HCT116 (cell line): ENCODE data around the gene TWNK. TPM values are rescaled to one million over a fixed set of nuclear protein-coding genes. Genes with fewer than 3 reads are reported as not detected.

ENCODE experiments used
- ATAC-seq: fragments of 200-7000 bp; cut with Tn5 transposase; 2 replicates; pipeline ENCODE4 v1.9.1; 2020; ENCODE audit warnings: mild to moderate bottlenecking, moderate library complexity
- BruUV-seq: library from RNA; stranded (reverse); fragments of 400-500 nt; replicated peaks from 2 replicates; lab custom pipeline; 2021; lab: Mats Ljungman, UMichigan
- CTCF ChIA-PET: fragments of 300-600 bp; sonication (Branson Sonifier 250); formaldehyde crosslinking; loops from one replicate; lab custom pipeline; 2021; ENCODE audit warnings: antibody characterized with exemption; lab: Charles Lee
- POLR2A ChIA-PET: fragments of 300-600, 350-600 bp; sonication (Branson Sonifier 250); formaldehyde crosslinking; loops from one replicate; lab custom pipeline; 2021; ENCODE audit warnings: antibody characterized with exemption; lab: Charles Lee
- RAD21 ChIA-PET, 2 experiments: fragments of 300-600 bp; sonication (Branson Sonifier 250); formaldehyde crosslinking; loops; one replicate each; lab custom pipeline; 2023; ENCODE audit warnings: low total read pairs in 2 of 2; ENCODE audit not compliant: uncharacterized antibody in 2 of 2, unreplicated experiment in 2 of 2, low non-redundant PET in 1 of 2; lab: Charles Lee
- DNase-seq: peaks from one replicate; pipeline ENCODE4 v3.0.0-alpha.2; 2010; ENCODE audit warnings: low read depth, low spot score
- H2AFZ ChIP-seq: fragments of 200-600 bp; shearing (Covaris generic), sonication (generic); 2 replicates; pipeline ENCODE4 v1.6.1; 2017; ENCODE audit warnings: low read depth, mixed run types, mixed read lengths, antibody characterized with exemption, low read length; ENCODE audit not compliant: poor library complexity, severe bottlenecking
- H3K27ac ChIP-seq: 2 replicates; pipeline ENCODE4 v1.5.1; 2012; ENCODE audit warnings: low read depth, low read length
- H3K27me3 ChIP-seq: fragments of 200-600 bp; sonication (generic); 2 replicates; pipeline ENCODE4 v1.6.1; 2016; ENCODE audit warnings: mixed run types, low read length, mixed read lengths; ENCODE audit not compliant: insufficient read depth
- H3K36me3 ChIP-seq, 2 experiments: fragments of 200-500 bp in 1 of 2; fragments of 200-600 bp in 1 of 2; sonication (Bioruptor generic) in 1 of 2; sonication (generic) in 1 of 2; 2 replicates each; pipeline versions ENCODE4 v1.5.1 to v1.6.1; 2014 to 2016; ENCODE audit warnings: low read length in 2 of 2, inconsistent platforms in 1 of 2, mixed read lengths in 1 of 2, mixed run types in 1 of 2; ENCODE audit not compliant: insufficient read depth in 2 of 2, control insufficient read depth in 1 of 2
- H3K4me1 ChIP-seq, 2 experiments: fragments of 200-600 bp in 1 of 2; sonication (generic) in 1 of 2; 2 replicates each; pipeline versions ENCODE4 v1.5.1 to v1.6.1; 2012 to 2017; ENCODE audit warnings: low read length in 2 of 2, inconsistent platforms in 1 of 2, mild to moderate bottlenecking in 1 of 2, mixed read lengths in 1 of 2, mixed run types in 1 of 2, moderate library complexity in 1 of 2; ENCODE audit not compliant: insufficient read depth in 2 of 2, control insufficient read depth in 1 of 2
- H3K4me2 ChIP-seq: fragments of 200-600 bp; sonication (generic); 2 replicates; pipeline ENCODE4 v1.6.1; 2017; ENCODE audit warnings: mixed run types, low read length, mixed read lengths
- H3K4me3 ChIP-seq, 2 experiments: fragments of 200-600 bp in 1 of 2; sonication (generic) in 1 of 2; replicated peaks in 1 of 2; 2 replicates each; pipeline ENCODE4 v1.5.1; 2011 to 2016; ENCODE audit warnings: low read length in 2 of 2, control low read depth in 1 of 2, low read depth in 1 of 2, mild to moderate bottlenecking in 1 of 2, mixed read lengths in 1 of 2, mixed run types in 1 of 2
- H3K79me2 ChIP-seq: fragments of 200-600 bp; sonication (generic); 2 replicates; pipeline ENCODE4 v1.6.1; 2017; ENCODE audit warnings: mild to moderate bottlenecking, mixed run types, low read length, moderate library complexity, mixed read lengths; ENCODE audit not compliant: insufficient read depth
- H3K9ac ChIP-seq: fragments of 200-600 bp; sonication (generic); 2 replicates; pipeline ENCODE4 v1.6.1; 2016; ENCODE audit warnings: low read length, mixed read lengths
- H3K9me2 ChIP-seq: fragments of 200-600 bp; sonication (generic), shearing (Covaris generic); 2 replicates; pipeline ENCODE4 v1.6.1; 2017; ENCODE audit warnings: mixed run types, mild to moderate bottlenecking, moderate library complexity; ENCODE audit not compliant: insufficient read depth
- H3K9me3 ChIP-seq, 2 experiments: fragments of 200-500 bp in 1 of 2; fragments of 200-600 bp in 1 of 2; sonication (Bioruptor generic) in 1 of 2; sonication (generic) in 1 of 2; 2 replicates each; pipeline ENCODE4 v1.6.1; 2014 to 2017; ENCODE audit warnings: low read length in 2 of 2, mixed read lengths in 2 of 2, inconsistent platforms in 1 of 2, low read depth in 1 of 2, mild to moderate bottlenecking in 1 of 2, mixed run types in 1 of 2, moderate library complexity in 1 of 2; ENCODE audit not compliant: control insufficient read depth in 1 of 2, insufficient read depth in 1 of 2
- H4K20me1 ChIP-seq: fragments of 200-600 bp; sonication (generic), shearing (Covaris generic); 2 replicates; pipeline ENCODE4 v1.6.1; 2017; ENCODE audit warnings: mixed run types, mild to moderate bottlenecking, moderate library complexity; ENCODE audit not compliant: insufficient read depth
- ZFX ChIP-seq: fragments of 450-650 bp; IDR thresholded peaks from 2 replicates; pipeline ENCODE4 v1.6.1; 2017
- ZNF274 ChIP-seq: fragments of 200-500 bp; sonication (Bioruptor generic); IDR thresholded peaks from 2 replicates; pipeline ENCODE4 v1.6.1; 2014; ENCODE audit warnings: mild to moderate bottlenecking, low read depth, low read length, inconsistent platforms
- intact Hi-C: fragments of 100-400 bp; cut with micrococcal nuclease; formaldehyde crosslinking; loops from 2 replicates; pipeline ENCODE4 v1.10.0; 2022
- microRNA counts: library from miRNA; unstranded; fragments of <30 nt; microRNA quantifications from one replicate; lab custom pipeline; 2015
- microRNA-seq: library from miRNA; unstranded; fragments of <30 nt; microRNA quantifications from one replicate; pipeline ENCODE4, GENCODE V29; 2016; ENCODE audit warnings: borderline number of aligned reads
- total RNA-seq: library from RNA; stranded (reverse); gene quantifications from one replicate; pipeline ENCODE4 v1.2.1, GENCODE V29; 2021; ENCODE audit not compliant: unreplicated experiment

The TWNK gene
- total RNA-seq, 1 experiment from 2014 or later = 42.1 TPM

GRCh38 chr10:101043363-101043707 lies 56.0 kb downstream of the TWNK start:
- H3K27ac ChIP-seq = peak overlapping the region; percentile 84
- H3K4me2 ChIP-seq = peak overlapping the region; percentile 82
- BruUV-seq = no TSS peak
- H3K9me2 ChIP-seq = no peaks in the 10 kb centered on the region
- peak overlapping the region; percentile 77 for H3K9ac ChIP-seq
- intact Hi-C loops = loop anchor here (2.0 kb wide), 1 partner anchor 17 kb away; the partner anchor contains the start of gene KAZALD1
- H2AFZ ChIP-seq = peak overlapping the region; percentile 26
- H3K36me3 ChIP-seq = peaks cover 0 to 5% of the 10 kb centered on the region in 2 experiments; a peak in 1 of 4 replicates
- H3K9me3 ChIP-seq = no peaks in the 10 kb centered on the region
- peak overlapping the region; percentile 55 to 59 for H3K4me3 ChIP-seq
- peaks cover 26 to 33% of the 10 kb centered on the region in 2 experiments for H3K4me1 ChIP-seq
- ChIA-PET CTCF (interaction anchor here (0.9 to 5.4 kb wide), 17 partner anchors 9 to 797 kb away, joined by 3 to 118 read pairs (median 12); partner anchors contain the start of genes KAZALD1, PDZD7 and SFXN3), POLR2A (interaction anchor here (1.1 to 2.5 kb wide), 12 partner anchors 9 to 99 kb away, joined by 4 to 33 read pairs (median 6); partner anchors contain the start of genes KAZALD1, PDZD7 and SFXN3)
- TF ChIP-seq ZNF274 (no peak), ZFX (0 out of 2 replicates have a peak, but pooled peaks have one; percentile 22)
- TF ChIP-seq, all 23 proteins: peak for 1
- H3K79me2 ChIP-seq = peaks cover 15% of the 10 kb centered on the region; the same call in 1 of the 2 replicates
- peak; percentile 4 for ATAC-seq
- no peak for DNase-seq
- no peaks in the 10 kb centered on the region for H3K27me3 ChIP-seq
- H4K20me1 ChIP-seq = no peaks in the 10 kb centered on the region
- RAD21 ChIA-PET = interaction anchor here (0.5 to 3.3 kb wide), 6 partner anchors 15 to 893 kb away, joined by 4 to 23 read pairs (median 6); no protein-coding TSS in a partner anchor

MicroRNA genes within 50 kb of the gene (microRNA counts, 767-probe panel; counts per million panel counts)
- not detected for microRNA hsa-miR-608 (lab: Ali Mortazavi, UCI)

Small RNA genes lying within 50 kb of the gene (microRNA-seq; reads per million reads assigned to microRNA genes)
- not detected for gene MIR608

Other genes with a start within 250 kb of the TWNK start
- 5.0 TPM for gene PAX2, start 242.0 kb upstream of the TWNK start, total RNA-seq
- 43.0 TPM for gene SLF2, start 74.6 kb upstream of the TWNK start, total RNA-seq
- 29.4 TPM for gene SEMA4G, start 18.0 kb upstream of the TWNK start, total RNA-seq
- 136 TPM for gene MRPL43, start within 50 bp of the TWNK start, total RNA-seq
- gene LZTS2, start 12.3 kb downstream of the TWNK start, total RNA-seq = 93.0 TPM
- gene PDZD7, start 43.6 kb downstream of the TWNK start, total RNA-seq = 6.1 TPM
- 52.5 TPM for gene SFXN3, start 43.7 kb downstream of the TWNK start, total RNA-seq
- 16.0 TPM for gene KAZALD1, start 74.4 kb downstream of the TWNK start, total RNA-seq
- not detected for gene TLX1, start 143.8 kb downstream of the TWNK start, total RNA-seq
- not detected for gene LBX1, start 241.9 kb downstream of the TWNK start, total RNA-seq